GM18858 (cell line): ENCODE measurements around the gene SLC35G6.
"Not testable (repeated sequence)": the region's sequence is repeated elsewhere in the genome, so short reads cannot be mapped to it uniquely, and the experiment has no call there.

ENCODE experiments used
- ATAC-seq: cut with Tn5 transposase; IDR thresholded peaks from one replicate; pipeline ENCODE4 v1.9.1; 2021; ENCODE audit not compliant: unreplicated experiment

The SLC35G6 gene

DNA sequence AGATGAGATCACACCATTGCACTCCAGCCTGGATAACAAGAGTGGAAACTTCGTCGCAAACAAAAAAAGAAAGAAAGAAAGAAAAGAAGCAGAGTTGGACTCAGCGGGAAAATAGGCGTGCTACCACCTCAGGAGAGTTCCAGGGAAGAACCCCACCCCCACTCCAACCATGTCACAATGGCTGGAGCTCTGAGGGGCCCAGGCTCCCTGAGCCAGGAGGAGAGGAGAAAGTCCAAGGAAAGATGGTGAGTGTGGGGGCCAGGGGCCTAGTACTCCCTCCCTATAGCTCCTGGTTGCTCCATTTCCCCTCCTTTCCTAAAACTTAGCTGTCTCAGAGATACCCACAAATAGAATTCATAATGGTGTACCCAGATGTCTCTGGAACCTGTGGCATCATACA is at the start of gene SLC35G6:
Gene SLC35G6, plus strand, starts transcription at position 172 of the 400 bp plus-strand sequence. Its CDS starts 71 bp downstream, at position 243.
- ATAC-seq = not testable (repeated sequence)

DNA sequence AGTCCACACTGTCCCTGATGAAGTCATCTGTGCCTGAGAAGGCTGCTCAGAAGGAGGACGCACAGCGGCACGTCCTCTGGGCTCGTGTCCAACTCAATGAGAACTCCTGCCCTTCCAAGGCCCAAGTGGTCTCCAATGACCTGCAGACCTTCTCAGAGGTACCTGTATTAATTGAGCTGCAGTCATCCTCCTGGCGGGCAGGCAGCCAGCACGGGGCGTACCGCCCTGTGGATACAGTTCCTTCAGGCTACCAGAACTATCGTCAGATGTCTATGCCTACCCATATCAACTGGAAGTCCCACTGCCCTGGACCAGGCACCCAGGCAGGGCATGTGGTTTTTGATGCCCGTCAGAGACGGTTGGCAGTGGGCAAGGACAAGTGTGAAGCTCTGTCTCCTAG is 49.0 kb upstream of the SLC35G6 start:
- no peak for ATAC-seq

DNA sequence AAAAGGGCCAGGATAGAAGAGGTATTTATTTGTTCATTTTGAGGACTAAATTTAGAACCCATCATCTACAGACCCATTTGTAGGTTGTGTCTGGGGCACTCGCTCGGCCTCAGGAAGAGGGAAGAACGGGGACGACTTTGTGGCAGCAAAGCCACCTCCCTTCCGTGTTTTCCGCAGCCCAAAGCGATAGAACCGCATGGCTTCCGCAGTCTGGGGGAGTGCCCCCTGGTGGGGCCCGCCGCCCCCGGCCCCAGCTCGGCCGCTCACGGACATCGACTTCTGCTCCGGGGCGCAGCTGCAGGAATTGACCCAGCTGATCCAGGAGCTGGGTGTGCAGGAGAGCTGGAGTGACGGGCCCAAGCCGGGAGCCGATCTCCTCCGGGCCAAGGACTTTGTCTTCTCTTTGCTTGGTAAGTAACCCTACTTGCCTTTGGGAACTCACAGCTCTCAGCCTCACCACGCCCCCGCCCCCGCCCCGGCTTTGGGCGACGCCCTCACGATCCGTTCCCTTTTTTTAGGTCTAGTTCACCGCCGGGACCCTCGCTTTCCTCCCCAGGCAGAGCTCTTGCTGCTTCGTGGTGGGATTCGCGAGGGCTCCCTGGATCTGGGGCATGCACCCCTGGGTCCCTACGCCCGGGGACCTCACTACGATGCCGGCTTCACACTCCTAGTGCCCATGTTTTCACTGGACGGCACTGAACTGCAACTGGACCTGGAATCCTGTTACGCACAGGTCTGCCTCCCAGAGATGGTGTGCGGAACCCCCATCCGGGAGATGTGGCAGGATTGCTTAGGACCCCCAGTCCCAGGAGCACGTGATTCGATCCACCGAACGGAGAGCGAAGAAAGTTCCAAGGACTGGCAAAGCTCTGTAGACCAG is 45.3 kb upstream of the SLC35G6 start:
- ATAC-seq = no peak

DNA sequence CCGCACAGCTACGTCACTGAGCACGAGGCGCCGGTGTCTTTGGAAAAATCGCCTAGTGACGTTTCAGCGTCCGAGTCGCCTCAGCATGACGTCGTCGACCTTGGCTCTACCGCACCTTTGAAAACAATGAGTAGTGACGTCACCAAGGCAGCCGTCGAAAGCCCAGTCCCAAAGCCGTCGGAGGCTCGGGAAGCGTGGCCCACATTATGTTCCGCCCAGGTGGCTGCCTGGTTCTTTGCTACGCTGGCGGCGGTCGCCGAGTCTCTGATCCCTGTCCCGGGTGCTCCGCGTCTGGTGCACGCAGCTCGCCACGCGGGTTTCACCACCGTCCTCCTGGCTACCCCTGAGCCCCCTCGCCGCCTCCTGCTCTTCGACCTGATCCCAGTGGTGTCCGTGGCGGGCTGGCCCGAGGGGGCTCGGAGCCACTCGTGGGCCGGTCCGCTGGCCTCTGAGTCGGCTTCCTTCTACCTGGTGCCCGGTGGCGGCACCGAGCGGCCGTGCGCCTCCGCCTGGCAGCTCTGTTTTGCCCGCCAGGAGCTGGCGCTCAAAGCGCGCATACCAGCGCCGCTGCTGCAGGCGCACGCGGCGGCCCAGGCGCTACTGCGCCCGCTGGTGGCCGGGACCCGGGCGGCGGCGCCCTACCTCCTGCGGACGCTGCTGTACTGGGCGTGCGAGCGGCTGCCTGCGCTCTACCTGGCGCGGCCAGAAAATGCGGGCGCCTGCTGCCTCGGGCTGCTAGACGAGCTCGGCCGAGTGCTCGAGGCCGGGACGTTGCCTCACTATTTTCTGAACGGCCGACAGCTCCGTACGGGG is 44.5 kb upstream of the SLC35G6 start:
- no peak for ATAC-seq

DNA sequence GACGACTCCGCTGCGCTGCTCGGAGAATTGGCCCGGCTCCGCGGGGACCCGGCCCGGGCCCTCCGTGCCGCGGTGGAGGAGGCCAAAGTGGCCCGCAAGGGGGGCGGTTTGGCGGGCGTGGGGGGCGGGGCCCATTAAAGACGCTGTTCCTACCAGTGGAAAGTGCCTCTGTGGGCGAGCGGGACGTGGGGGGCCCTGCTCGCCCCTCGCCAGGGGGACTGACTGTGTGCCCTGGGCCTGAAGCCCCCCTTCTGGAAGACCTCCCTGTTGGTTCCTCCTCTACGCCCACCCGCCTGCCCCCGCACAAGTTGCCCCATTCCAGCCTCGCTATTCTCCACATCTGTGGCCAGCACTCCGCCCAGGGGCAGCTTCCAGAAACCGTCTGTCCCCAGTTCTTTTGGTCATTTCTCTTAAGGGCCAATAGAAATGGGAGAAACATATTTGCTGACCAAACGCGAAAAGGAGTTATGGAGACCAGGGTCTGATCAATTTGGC is 43.8 kb upstream of the SLC35G6 start:
- no peak for ATAC-seq

DNA sequence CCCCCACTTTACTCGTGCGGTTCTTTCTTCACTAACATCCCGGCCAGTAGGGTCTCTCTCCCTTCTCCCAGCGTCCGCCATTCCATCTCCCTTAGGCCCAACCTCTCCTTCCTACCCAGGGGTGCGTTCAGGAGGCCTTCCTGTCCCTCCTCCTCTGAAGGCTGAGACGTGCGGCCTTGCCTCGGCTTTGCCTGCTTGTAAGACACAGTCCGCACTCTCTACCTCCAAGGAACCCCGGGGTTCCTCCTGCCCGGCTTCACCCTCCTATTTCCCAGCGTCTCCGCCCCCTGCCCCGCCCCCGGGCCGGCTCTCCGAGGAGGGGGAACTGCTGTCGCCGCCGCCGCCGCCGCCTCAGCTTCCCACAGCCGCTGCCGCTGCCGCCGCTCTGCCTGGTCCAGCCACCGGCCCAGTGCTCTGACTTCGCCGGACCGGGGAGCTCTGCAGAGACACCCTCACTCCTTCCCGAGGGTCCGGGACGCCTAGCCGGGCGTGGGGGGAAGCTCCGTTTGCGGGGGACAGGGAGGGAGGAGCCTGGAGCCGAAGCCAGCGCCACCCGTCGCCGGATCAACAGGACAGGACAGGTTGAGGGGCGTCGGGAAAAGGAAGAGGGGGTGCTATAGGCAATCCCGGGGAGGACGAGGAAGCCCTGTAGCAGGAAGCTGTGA is 43.2 kb upstream of the SLC35G6 start:
- ATAC-seq = no peak

DNA sequence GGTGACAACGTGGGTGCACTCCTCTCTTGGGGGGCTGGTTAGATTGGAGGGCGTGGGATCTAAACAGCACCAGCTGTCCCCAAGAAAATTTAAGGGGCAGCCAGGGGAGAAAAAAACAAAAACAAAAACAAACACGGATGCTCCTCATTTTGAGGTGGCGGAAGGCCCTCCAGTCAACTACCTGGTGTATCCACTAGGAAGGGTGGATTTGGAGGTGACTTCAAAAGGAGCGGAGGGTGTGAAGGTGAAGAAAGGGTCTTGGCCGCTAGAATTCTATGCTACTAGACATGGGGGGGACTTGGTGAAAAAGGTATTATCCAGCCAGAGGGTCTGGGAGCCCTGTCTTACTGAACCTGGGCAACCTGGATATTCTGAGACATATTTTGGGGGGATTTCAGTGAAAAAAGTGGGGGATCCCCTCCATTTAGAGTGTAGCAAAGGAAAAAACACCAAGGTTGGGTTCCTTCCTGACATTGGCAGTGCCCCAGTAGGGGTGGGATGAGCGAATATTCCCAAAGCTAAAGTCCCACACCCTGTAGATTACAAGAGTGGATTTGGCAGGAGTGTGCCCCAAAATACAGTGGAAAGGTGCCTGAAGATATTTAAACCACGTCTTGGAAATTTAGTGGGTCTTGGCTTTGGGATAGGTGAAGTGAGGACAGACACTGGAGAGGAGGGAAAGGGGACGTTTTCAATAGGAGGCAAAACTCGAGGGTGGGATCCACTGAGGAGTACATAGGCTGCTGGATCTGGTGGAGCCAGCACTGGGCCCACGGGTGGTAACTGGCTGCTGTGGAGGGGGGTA is 42.4 kb upstream of the SLC35G6 start:
- no peak for ATAC-seq

DNA sequence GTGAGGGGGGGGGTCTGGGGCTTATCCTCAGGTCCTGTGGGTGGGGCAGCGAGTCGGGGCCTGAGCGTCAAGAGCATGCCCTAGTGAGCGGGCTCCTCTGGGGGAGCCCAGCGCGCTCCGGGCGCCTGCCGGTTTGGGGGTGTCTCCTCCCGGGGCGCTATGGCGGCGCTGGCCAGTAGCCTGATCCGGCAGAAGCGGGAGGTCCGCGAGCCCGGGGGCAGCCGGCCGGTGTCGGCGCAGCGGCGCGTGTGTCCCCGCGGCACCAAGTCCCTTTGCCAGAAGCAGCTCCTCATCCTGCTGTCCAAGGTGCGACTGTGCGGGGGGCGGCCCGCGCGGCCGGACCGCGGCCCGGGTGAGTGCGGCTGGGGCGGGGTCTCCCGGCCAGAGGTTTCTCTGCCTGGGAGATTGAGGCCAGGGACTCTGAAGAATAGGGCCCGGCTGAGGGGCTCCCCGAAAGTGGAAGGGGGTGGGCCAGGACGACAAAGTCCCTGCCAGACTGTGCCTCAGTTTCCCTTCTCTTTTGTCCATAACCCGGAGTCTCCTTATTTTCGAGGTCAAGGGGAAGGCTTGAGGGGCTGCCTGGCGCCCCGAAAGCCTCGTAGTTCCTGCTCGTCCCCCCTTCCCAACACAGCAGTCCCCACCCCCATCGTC is 41.7 kb upstream of the SLC35G6 start, which contains the start of gene FGF11:
Gene FGF11, plus strand, starts transcription at position 51 of the 651 bp plus-strand sequence. Its CDS starts 109 bp downstream, at position 160.
- no peak for ATAC-seq

DNA sequence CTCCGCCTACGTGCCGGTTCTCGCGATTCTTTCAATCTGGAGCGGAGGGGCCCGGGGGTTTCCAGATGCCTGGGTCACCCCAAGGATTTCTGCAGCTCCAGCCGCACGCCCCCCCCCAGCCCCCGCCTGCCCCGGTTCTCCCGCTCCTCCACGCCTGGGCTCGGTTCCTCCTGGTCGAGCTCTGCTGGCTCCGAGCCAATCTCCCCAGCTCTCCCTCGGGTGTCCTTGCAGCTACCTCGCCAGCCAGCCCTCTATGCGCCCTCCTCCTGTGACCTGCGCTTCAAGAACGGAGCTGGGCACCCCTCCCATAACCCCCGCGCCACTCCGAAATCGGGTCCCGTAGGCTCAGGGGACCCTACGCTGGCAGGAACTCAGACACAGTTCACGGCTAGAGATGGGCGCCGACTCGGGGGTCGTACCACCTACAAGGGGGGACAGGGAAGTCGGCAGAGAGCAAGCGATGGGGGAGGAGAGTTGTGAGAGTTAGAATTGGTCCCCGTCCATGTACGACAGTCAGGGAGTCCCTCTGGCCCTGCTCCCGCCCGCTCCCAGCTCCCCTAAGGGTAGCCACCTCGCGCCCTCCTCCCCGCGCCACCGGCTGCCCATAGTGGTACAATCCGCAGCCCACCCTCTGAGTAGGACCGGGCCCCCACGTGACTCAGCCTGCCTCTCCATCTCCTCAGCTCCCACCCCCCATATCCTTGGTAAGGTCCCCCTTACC is 41.0 kb upstream of the SLC35G6 start:
- no peak for ATAC-seq

DNA sequence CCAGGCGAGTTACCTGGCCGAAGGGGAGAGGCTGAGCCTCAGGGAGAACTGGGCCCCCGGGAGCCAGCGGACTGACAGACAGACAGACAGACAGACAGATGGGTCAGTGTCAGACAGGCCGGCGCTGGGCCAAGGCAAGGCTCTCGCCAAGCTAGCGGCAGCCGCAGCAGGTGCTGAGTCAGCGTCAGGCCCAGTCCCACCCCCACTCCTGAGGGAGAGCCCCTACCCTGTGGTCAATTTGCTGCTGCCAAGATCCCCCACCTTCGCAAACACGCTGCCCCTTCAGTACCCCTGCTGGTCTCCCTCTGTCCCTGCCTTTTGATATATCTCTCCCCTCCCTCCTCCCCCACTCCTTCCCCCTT is 40.4 kb upstream of the SLC35G6 start:
- no peak for ATAC-seq

DNA sequence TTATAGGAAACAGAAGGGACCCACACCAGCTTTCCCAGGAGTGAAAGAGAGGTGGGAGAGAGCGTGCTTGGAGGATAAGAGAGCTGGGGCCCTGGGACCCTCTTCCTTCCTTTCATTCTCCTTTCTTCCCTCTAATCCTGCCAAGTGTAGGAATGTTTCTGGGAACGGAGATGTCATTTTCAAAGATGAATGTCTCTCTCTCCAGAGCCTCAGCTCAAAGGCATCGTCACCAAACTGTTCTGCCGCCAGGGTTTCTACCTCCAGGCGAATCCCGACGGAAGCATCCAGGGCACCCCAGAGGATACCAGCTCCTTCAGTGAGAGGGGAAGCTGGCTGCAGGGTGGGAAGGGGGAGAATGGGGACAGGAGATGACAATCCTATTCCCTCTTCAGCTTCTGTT is 40.0 kb upstream of the SLC35G6 start:
- ATAC-seq = no peak

DNA sequence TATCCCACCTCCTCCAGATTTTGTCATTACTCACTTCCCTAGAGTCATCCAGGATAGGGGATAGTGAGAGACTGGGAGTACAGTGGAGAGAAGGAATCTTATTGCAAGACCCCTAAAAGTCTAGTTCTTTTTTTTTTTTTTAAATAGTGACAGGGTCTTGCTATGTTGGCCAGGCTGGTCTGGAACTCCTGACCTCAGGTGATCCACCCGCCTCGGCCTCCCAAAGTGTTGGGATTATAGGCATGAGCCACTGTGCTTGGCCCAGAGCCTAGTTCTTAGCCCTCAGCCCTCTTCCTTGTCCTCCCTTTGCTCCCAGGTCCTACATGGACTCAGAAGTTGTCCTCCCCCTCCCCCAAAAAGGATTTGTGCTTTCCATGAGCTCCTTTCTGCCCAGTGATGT is 39.1 kb upstream of the SLC35G6 start:
- no peak for ATAC-seq

DNA sequence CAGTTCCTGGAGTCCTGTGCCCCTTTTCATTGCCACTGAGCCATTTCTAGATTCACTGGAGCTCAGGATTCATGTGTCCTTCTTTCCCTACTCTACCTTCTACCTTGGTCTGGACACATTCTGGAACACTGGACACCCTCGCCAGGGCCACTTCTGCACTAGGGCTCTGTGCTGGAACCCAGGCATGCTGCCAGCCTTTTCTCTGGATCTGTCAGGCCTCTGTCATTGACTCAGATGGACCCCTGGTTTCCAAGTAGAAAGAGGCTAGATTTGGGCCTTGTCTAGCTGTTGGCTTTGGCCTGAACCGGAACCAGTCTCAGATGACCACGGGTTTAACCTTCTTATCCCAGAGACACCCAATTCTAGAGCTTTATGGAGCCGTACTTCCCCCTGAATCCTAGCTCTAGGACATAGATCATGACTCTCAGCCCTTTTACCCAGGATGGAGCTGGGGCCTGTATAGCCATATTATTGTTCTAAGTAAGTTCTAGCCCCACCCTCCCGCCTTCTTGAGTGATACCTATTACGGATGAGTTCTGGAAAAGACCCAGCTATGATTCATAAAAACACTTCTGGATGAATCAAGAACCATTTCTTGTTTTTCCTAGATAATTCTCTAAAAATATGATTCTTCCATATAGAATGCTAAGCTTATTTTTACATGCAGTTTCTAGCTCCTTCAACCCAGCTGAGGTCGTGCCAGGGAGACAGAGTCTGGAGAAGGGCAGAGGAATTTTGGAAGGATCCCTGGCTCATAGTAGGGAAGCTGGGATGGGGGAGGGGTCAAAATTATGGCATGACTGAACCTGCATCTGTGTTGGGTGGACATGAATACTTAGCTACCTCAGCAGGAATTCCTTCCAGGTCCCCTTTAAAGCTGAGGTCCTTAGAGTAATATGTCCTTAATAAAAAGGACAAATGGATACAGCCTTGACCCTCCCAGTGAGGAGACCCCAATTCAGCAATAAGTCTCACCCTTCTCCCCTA is 37.5 kb upstream of the SLC35G6 start:
- no peak for ATAC-seq

DNA sequence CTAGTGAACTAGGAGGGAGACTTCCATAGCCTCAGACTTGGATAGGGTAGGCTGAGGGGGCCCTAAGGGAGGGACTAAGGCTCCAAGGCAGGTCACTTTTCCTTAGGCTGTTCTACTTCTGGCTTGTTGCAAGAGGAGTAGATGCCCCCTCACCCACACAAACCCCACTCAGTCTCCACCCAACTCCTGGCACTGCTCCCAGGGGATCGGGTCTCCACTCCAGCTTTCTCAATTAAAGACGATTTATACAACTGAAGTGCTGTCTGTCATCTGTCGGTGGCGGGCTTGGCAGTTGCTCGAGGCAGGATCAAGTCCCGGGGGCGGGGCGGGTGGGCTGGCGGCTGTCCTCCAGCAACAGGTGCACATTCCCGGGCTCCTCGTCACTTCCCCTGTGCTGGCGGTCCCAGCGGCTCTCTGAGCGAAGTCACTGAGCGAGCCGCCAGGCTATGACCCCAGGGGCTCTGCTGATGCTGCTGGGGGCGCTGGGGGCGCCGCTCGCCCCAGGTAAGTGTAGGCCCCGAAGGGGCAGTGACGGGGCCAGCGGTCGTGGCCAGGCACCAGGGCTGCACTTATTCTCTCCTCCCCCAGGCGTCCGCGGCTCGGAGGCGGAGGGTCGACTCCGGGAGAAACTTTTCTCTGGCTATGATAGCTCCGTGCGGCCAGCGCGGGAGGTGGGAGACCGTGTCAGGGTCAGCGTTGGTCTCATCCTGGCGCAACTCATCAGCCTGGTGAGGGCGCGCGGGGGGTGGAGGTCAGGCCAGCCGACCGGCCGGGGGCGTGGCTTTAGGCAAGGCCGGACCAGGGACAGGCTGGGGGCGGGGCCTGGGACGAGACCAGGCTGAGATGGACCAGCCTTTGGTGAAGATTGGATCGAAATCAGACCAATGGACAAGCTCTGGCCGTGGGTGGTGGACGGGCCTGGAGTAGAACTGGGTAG is 36.3 kb upstream of the SLC35G6 start, which contains the start of gene CHRNB1:
Gene CHRNB1, plus strand, starts transcription at position 380 of the 937 bp plus-strand sequence. Its CDS starts 67 bp downstream, at position 447.
- no peak for ATAC-seq

DNA sequence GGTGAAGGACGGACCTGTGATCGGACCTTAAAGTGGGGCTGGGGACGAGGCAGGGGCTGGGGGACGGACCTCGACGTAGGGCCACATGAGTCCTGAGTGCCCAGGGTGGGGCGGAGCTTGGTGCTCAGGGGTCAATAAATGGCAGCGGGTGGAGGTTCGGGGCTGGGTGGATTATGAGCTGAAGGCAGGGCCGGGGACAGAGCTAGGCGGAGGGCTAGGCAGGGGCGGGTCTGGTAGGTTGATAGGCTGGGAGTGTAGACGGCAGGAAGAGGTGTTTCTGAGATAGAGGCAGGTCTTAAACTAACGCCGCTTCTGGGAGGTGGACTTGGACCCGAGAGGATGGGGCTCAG is 35.7 kb upstream of the SLC35G6 start:
- ATAC-seq = no peak

DNA sequence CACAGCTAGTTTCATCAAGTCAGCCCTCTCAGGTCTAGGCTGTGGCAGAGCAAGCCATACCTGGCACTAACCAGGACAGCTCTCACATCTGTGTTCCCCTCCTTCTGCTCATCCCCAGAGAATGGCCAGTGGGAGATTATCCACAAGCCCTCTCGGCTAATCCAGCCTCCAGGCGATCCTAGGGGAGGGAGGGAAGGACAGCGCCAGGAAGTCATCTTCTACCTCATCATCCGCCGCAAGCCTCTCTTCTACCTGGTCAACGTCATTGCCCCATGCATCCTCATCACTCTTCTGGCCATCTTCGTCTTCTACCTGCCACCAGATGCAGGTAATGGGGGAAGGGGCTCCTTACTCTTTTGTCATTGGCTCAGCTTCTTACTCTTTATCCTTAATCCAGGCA is 32.8 kb upstream of the SLC35G6 start:
- ATAC-seq = no peak

DNA sequence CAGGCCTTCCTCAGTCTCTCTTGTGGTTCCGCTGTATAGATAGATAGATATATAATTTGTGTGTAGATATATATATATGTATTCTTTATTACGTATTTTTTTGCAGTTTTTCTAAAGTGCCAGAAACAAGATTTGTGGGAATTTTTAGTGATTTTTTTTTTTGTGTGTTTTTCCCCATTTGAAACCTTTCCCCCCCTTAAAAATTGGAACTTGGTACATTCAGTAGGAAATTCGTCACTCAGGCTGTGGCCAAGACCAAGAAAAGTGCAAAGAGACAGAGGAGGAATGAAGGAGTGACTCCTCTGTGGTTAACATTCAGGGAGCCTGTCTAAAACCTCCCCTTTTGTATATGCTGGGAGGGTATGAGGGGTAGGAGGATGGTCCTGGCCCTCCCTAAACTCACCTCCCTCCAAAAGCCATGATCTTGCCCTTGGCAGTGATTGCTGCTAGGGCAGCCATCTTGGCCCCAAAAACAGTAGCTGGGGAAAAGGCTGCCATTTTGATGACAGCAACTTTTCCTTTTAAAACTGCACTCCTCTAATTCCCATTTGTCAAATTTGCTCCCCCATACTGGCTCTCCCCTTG is 21.2 kb upstream of the SLC35G6 start:
- no peak for ATAC-seq
